Spleen (tissue), 11 donors: ENCODE results near the gene MAPKAP1. TPM values are rescaled to one million over a fixed set of nuclear protein-coding genes. Genes with fewer than 3 reads are reported as not detected.

Experiments used
- DNase-seq: peaks from one replicate; pipeline ENCODE4 v3.0.0-alpha.2; 2020
- H3K27ac ChIP-seq, 8 donors: fragments of 200-600 bp; sonication (generic) in 7 of 8; 1 replicate in 4 of 8; 2 replicates in 4 of 8; pipeline versions ENCODE4 v1.5.0 to v1.8.0; 2016 to 2021; ENCODE audit warnings: inconsistent platforms in 4 of 8, mild to moderate bottlenecking in 4 of 8, moderate library complexity in 1 of 8
- H3K27me3 ChIP-seq, 7 donors: fragments of 200-600 bp; sonication (generic) in 6 of 7; replicated peaks in 1 of 7; 1 replicate in 4 of 7; 2 replicates in 3 of 7; pipeline versions ENCODE4 v1.5.0 to v1.8.0; 2016 to 2021; ENCODE audit warnings: inconsistent platforms in 3 of 7, mild to moderate bottlenecking in 1 of 7
- H3K36me3 ChIP-seq, 6 donors: fragments of 200-600 bp; sonication (generic) in 5 of 6; 1 replicate in 4 of 6; 2 replicates in 2 of 6; pipeline versions ENCODE4 v1.5.0 to v1.8.0; 2016 to 2021; ENCODE audit warnings: inconsistent platforms in 2 of 6
- H3K4me1 ChIP-seq, 6 donors: fragments of 200-600 bp; sonication (generic) in 5 of 6; 1 replicate in 3 of 6; 2 replicates in 3 of 6; pipeline versions ENCODE4 v1.5.0 to v1.8.0; 2016 to 2021; ENCODE audit warnings: inconsistent platforms in 3 of 6
- H3K4me3 ChIP-seq, 8 donors: fragments of 200-600 bp; sonication (generic) in 7 of 8; 1 replicate in 4 of 8; 2 replicates in 4 of 8; pipeline versions ENCODE4 v1.5.0 to v1.8.0; 2016 to 2021; ENCODE audit warnings: inconsistent platforms in 4 of 8, mild to moderate bottlenecking in 4 of 8, moderate library complexity in 2 of 8
- H3K9me3 ChIP-seq, 8 donors: fragments of 200-600 bp; sonication (generic) in 7 of 8; 1 replicate in 4 of 8; 2 replicates in 4 of 8; pipeline versions ENCODE4 v1.5.0 to v1.8.0; 2016 to 2021; ENCODE audit warnings: inconsistent platforms in 4 of 8
- CTCF ChIP-seq, 11 experiments: fragments of 200-600 bp in 7 of 11; fragments of 450-650 bp in 4 of 11; sonication (generic) in 4 of 11; IDR thresholded peaks in 8 of 11; conservative IDR thresholded peaks in 3 of 11; 1 replicate in 7 of 11; 2 replicates in 4 of 11; pipeline versions ENCODE4 v1.4.0 to v1.8.0; 2016 to 2021; ENCODE audit warnings: antibody characterized with exemption in 11 of 11, inconsistent platforms in 4 of 11, mild to moderate bottlenecking in 1 of 11
- POLR2A ChIP-seq, 3 donors: fragments of 450-650 bp; IDR thresholded peaks; one replicate each; pipeline ENCODE4 v1.5.1; 2017; ENCODE audit warnings: antibody characterized with exemption in 3 of 3, mild to moderate bottlenecking in 1 of 3
- POLR2AphosphoS5 ChIP-seq, 3 donors: sonication (generic); formaldehyde crosslinking; IDR thresholded peaks; one replicate each; pipeline ENCODE4 v1.5.1; 2017; ENCODE audit warnings: antibody characterized with exemption in 3 of 3
- WGBS, 5 donors: extraction: QIAGEN DNeasy Blood & Tissue Kit in 3 of 5; methylation state at CpG; one replicate each; pipeline versions ENCODE4 v1.1.5 to v1.1.7; 2013 to 2018; 5-methylcytosine and 5-hydroxymethylcytosine counted together
- intact Hi-C: fragments of 100-400 bp; cut with DNase I; formaldehyde crosslinking; loops from one replicate; pipeline ENCODE4 v1.15.0; 2023; ENCODE audit warnings: low total_unique reads
- polyA plus RNA-seq, 3 donors: library from polyadenylated mRNA; stranded (reverse); fragments of 200-250 nt; gene quantifications; one replicate each; pipeline ENCODE4 v1.2.1, GENCODE V29; 2013
- total RNA-seq, 7 donors: library from RNA; depleted of rRNA in 3 of 7; stranded (reverse); fragments of >200 nt in 3 of 7; fragmentation: NEBNext Ultra II Directional in 4 of 7; extraction: Animal tissue kit (Norgen Biotek cat#: 25700) in 4 of 7; gene quantifications; one replicate each; pipeline versions ENCODE4 v1.1.0 to v1.2.1, GENCODE V29; 2016 to 2021
- donor health status: healthy with polysubstance abuse.
- donor health status: DM: no; HTN: no; CAD: no; lungs with moderate emphysema.
- donor health status: DM: no; HTN: no; CAD: no.
- donor health status: Bipolar disorder and iron deficiency.
- donor health status: healthy.
- donor health status: DM: no; HTN: no; CAD: no.
- donor health status: DM: yes; HTN: yes; CAD: no.

The MAPKAP1 gene
- total and polyA plus RNA-seq, 10 donors, result 37.2 to 77.2 (median 60.4) TPM

GRCh38 chr9:125472926-125473701 is 233.9 kb downstream of the MAPKAP1 start:
- no peak for DNase-seq
- H3K9me3 ChIP-seq, result no peaks in the 10 kb centered on the region
- no peak overlapping the region for H3K4me3 ChIP-seq
- H3K4me1 ChIP-seq, result peaks cover 0 to 40% (median 10%) of the 10 kb centered on the region in 6 donors
- H3K27me3 ChIP-seq, result no peaks in the 10 kb centered on the region
- peaks cover 0 to 76% (median 17%) of the 10 kb centered on the region in 6 donors for H3K36me3 ChIP-seq
- TF ChIP-seq CTCF (IDR thresholded peaks at IDR 0.05 in 8 of 11, conservative IDR thresholded peaks at IDR 0.05 in 3 of 11) (no peak), POLR2AphosphoS5 (IDR thresholded peaks at IDR 0.05) (peak in 2 of 3 donors; percentile 27 to 37)
- peak overlapping the region in 5 of 8 donors; percentile 27 to 55 (median 39) for H3K27ac ChIP-seq
- intact Hi-C loops, result no loop called here
- 71 to 83% (median 75%) methylated on average over 11 of the region's 11 CpGs for WGBS, 5 donors

GRCh38 chr9:125472562-125472925 is 234.5 kb downstream of the MAPKAP1 start:
- H3K4me1 ChIP-seq, result peaks cover 0 to 46% (median 12%) of the 10 kb centered on the region in 6 donors
- DNase-seq, result no peak
- 59 to 79% (median 69%) methylated on average over 4 of the region's 4 CpGs for WGBS, 5 donors

GRCh38 chr9:125470767-125471580 is 236.0 kb downstream of the MAPKAP1 start:
- TF ChIP-seq POLR2A (IDR thresholded peaks at IDR 0.05) (no peak), POLR2AphosphoS5 (IDR thresholded peaks at IDR 0.05) (no peak), CTCF (IDR thresholded peaks at IDR 0.05 in 8 of 11, conservative IDR thresholded peaks at IDR 0.05 in 3 of 11) (no peak)
- Histone ChIP-seq H3K4me1 (peaks cover 0 to 50% (median 15%) of the 10 kb centered on the region in 6 donors), H3K4me3 (no peak overlapping the region), H3K27ac (no peak overlapping the region), H3K36me3 (peaks cover 0 to 75% (median 14%) of the 10 kb centered on the region in 6 donors), H3K27me3 (no peaks in the 10 kb centered on the region), H3K9me3 (no peaks in the 10 kb centered on the region)
- DNase-seq, result no peak
- intact Hi-C loops, result no loop called here
- WGBS, 5 donors, result 93 to 97% (median 94%) methylated on average over 14 of the region's 14 CpGs

More at GRCh38 chr9:125472562-125472925, 234.5 kb downstream of the MAPKAP1 start:
- H3K27ac ChIP-seq, result peak overlapping the region in 4 of 8 donors; percentile 6 to 55 (median 41)
- no peaks in the 10 kb centered on the region for H3K9me3 ChIP-seq
- H3K36me3 ChIP-seq, result peaks cover 0 to 76% (median 15%) of the 10 kb centered on the region in 6 donors
- no peak overlapping the region for H3K4me3 ChIP-seq
- no peaks in the 10 kb centered on the region for H3K27me3 ChIP-seq
- intact Hi-C loops, result no loop called here
- TF ChIP-seq POLR2AphosphoS5 (IDR thresholded peaks at IDR 0.05) (no peak), CTCF (IDR thresholded peaks at IDR 0.05 in 8 of 11, conservative IDR thresholded peaks at IDR 0.05 in 3 of 11) (no peak), POLR2A (IDR thresholded peaks at IDR 0.05) (no peak)

GRCh38 chr9:125470189-125470588 is 236.8 kb downstream of the MAPKAP1 start:
- H3K36me3 ChIP-seq, result peaks cover 0 to 74% (median 12%) of the 10 kb centered on the region in 6 donors
- H3K9me3 ChIP-seq, result no peaks in the 10 kb centered on the region
- no peak overlapping the region for H3K4me3 ChIP-seq
- H3K27ac ChIP-seq, result no peak overlapping the region
- H3K27me3 ChIP-seq, result no peaks in the 10 kb centered on the region
- TF ChIP-seq CTCF (IDR thresholded peaks at IDR 0.05 in 8 of 11, conservative IDR thresholded peaks at IDR 0.05 in 3 of 11) (no peak), POLR2A (IDR thresholded peaks at IDR 0.05) (no peak), POLR2AphosphoS5 (IDR thresholded peaks at IDR 0.05) (no peak)
- WGBS, 5 donors, result 77 to 96% (median 92%) methylated on average over 3 of the region's 3 CpGs
- intact Hi-C loops, result no loop called here
- H3K4me1 ChIP-seq, result peaks cover 0 to 50% (median 15%) of the 10 kb centered on the region in 6 donors
- DNase-seq, result no peak
